ENCODE measurements around the gene GJC2. TPM values are rescaled to one million over a fixed set of nuclear protein-coding genes. Genes with fewer than 3 reads are reported as not detected.
"Not testable (repeated sequence)": the region's sequence is repeated elsewhere in the genome, so short reads cannot be mapped to it uniquely, and the experiment has no call there.

The GJC2 gene
- polyA plus RNA-seq, 1 donor from 2014 or later = not detected

GRCh38 chr1:228164561-228165371, 15.0 kb downstream of the GJC2 start:
- Mint-ChIP-seq H3K4me3 (peak overlapping the region; percentile 87 to 98 (median 92)), H3K4me1 (peaks cover 12 to 22% (median 17%) of the 10 kb centered on the region in 3 donors), H3K36me3 (peaks cover 2% of the 10 kb centered on the region), H3K27me3 (peaks cover 2% of the 10 kb centered on the region), H3K27ac (peak overlapping the region; percentile 94 to 98 (median 95)), H3K9me3 (no peaks in the 10 kb centered on the region)

DNA sequence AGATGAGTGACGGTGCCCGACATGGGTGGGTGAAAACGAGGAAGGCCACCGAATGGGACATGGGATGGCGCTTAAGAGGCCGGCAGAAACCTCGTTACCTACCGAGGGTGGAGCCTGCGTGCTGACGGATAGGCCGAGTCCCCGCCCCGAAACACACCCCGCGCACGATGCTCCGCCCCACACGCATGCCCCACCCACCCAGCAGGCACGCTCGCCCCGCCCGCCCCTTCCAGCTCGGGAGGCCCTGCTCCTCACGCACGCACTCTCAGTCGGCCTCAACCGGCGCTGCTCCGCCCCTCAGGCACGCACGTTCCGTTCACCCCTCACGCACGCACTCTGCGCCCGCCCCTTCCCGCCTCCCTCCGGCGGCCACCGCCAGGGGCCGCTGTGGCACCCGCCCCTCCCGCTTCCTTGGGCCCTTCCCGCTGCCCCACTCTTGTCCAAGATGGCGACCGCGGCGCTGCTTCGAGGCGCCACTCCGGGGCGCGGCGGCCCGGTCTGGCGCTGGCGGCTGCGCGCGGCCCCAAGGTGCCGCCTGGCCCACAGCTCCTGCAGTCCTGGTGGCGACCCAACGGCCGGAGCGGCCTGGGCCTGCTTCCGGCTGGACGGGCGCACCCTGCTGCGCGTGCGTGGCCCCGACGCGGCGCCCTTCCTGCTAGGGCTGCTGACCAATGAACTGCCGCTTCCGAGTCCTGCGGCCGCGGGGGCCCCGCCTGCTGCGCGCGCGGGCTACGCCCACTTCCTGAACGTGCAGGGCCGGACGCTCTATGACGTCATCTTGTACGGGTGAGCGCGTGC, 15.8 kb downstream of the GJC2 start, which contains the start of gene IBA57:
Gene IBA57, plus strand, starts transcription at position 433 of the 798 bp plus-strand sequence. Its CDS starts 13 bp downstream, at position 446.
- Mint-ChIP-seq H3K9me3 (no peaks in the 10 kb centered on the region), H3K4me1 (peaks cover 12 to 24% (median 17%) of the 10 kb centered on the region in 3 donors), H3K4me3 (peak within 1 kb of the TSS; percentile 87 to 98 (median 92)), H3K36me3 (peaks cover 2% of the 10 kb centered on the region), H3K27ac (peak within 1 kb of the TSS; percentile 95 to 98 (median 97)), H3K27me3 (peaks cover 2% of the 10 kb centered on the region)

DNA sequence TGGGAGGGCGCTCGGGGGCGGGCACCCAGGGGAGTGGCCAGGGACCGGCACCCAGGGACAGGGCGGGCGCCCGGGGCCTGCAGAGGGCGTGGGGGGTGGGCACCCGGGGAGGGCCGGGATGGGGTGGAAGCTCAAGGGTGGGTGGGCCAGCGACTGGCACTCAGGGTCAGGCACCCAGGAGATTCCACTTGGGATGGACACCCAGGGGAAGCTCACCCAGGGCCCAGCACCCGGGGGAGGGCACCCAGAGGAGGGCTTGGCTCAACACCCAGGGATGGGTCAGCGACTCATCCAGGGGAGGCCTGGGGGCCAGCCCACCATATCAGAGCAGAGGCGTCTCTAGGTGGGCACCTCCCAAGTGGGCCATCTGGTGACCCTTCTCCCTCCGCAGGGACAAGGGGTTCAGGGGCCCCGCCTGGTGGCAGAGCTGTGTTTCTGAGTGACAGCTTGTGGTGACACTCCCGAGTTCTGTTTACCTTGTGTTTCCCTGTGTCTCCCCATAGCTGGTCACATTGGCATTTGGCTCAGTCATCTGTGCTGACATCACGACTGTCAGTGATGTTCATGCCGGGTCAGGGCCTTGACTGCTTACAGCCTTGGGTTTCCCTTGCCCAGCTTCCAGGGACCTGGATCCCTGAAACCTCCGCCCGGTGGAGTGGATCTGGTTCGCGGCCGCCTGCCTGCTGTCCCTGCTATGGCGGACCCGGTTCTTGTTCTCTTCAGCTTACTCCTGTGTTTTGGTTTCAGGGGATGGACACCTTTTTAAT, 16.6 kb downstream of the GJC2 start:
- Mint-ChIP-seq H3K27ac (peak overlapping the region; percentile 95 to 98 (median 97)), H3K9me3 (no peaks in the 10 kb centered on the region), H3K4me3 (peak overlapping the region; percentile 84 to 96 (median 92)), H3K27me3 (no peaks in the 10 kb centered on the region), H3K36me3 (peaks cover 2% of the 10 kb centered on the region), H3K4me1 (peaks cover 12 to 24% (median 17%) of the 10 kb centered on the region in 3 donors)

DNA sequence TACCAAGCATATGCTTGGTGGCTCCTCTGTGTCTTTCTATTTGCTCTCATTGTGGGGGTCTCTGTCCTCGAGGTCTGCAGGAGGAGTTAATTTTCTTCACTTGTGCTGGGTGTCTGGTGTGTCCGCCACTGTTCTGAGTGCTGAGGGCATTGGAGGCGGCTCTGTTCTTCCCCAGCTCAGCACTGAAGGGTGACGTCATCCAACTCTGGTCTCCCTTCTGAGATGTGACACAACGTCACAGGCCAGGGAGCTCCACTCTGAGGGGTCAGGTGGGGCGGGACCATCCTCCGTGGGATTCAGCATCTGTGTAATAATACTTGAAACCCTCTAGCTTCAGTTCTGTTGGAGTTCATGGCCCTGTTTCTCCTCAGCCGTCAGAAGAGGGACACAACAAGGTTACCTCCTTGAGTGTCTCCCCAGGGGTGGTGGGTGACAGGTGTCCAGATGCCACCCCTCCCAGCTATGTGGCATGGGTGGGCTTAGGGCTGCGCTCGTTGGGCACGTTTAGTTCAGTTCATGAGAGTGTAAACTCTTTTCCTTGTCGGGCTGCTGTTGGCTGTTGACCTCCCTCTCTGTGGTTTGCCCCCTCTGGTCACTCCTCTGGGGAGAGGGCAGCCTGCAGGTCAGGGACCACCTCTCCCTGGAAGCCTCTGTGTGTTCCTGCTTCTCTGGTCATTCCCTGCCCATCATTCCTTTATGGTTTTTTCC, 19.0 kb downstream of the GJC2 start:
- H3K27ac Mint-ChIP-seq = peak overlapping the region in 1 of 3 donors; percentile 95
- H3K27me3 Mint-ChIP-seq = no peaks in the 10 kb centered on the region
- H3K36me3 Mint-ChIP-seq = peaks cover 2% of the 10 kb centered on the region
- H3K4me3 Mint-ChIP-seq = peak overlapping the region in 1 of 4 donors; percentile 49
- peaks cover 12 to 34% (median 17%) of the 10 kb centered on the region in 3 donors for H3K4me1 Mint-ChIP-seq
- no peaks in the 10 kb centered on the region for H3K9me3 Mint-ChIP-seq

- peaks cover 11 to 34% (median 17%) of the 10 kb centered on the region in 3 donors for H3K4me1 Mint-ChIP-seq
- H3K9me3 Mint-ChIP-seq = no peaks in the 10 kb centered on the region
- peak overlapping the region in 1 of 3 donors; percentile 95 for H3K27ac Mint-ChIP-seq
Observed at GRCh38 chr1:228169345-228169744, 19.6 kb downstream of the GJC2 start.

GRCh38 chr1:228170666-228171065, 20.9 kb downstream of the GJC2 start:
- Mint-ChIP-seq H3K4me3 (peak overlapping the region in 1 of 4 donors; percentile 18), H3K9me3 (no peaks in the 10 kb centered on the region), H3K4me1 (peaks cover 6 to 30% (median 13%) of the 10 kb centered on the region in 3 donors), H3K27ac (no peak overlapping the region), H3K36me3 (peaks cover 2% of the 10 kb centered on the region), H3K27me3 (no peaks in the 10 kb centered on the region)

More at GRCh38 chr1:228169345-228169744, 19.6 kb downstream of the GJC2 start:
- H3K36me3 Mint-ChIP-seq = peaks cover 2% of the 10 kb centered on the region
- H3K27me3 Mint-ChIP-seq = no peaks in the 10 kb centered on the region
- H3K4me3 Mint-ChIP-seq = peak overlapping the region in 1 of 4 donors; percentile 49

- peaks cover 6 to 30% (median 13%) of the 10 kb centered on the region in 3 donors for H3K4me1 Mint-ChIP-seq
- H3K27me3 Mint-ChIP-seq = no peaks in the 10 kb centered on the region
- H3K9me3 Mint-ChIP-seq = no peaks in the 10 kb centered on the region
- peaks cover 2% of the 10 kb centered on the region for H3K36me3 Mint-ChIP-seq
- H3K27ac Mint-ChIP-seq = no peak overlapping the region
- H3K4me3 Mint-ChIP-seq = no peak overlapping the region
Observed at GRCh38 chr1:228171221-228171891, 21.6 kb downstream of the GJC2 start.

DNA sequence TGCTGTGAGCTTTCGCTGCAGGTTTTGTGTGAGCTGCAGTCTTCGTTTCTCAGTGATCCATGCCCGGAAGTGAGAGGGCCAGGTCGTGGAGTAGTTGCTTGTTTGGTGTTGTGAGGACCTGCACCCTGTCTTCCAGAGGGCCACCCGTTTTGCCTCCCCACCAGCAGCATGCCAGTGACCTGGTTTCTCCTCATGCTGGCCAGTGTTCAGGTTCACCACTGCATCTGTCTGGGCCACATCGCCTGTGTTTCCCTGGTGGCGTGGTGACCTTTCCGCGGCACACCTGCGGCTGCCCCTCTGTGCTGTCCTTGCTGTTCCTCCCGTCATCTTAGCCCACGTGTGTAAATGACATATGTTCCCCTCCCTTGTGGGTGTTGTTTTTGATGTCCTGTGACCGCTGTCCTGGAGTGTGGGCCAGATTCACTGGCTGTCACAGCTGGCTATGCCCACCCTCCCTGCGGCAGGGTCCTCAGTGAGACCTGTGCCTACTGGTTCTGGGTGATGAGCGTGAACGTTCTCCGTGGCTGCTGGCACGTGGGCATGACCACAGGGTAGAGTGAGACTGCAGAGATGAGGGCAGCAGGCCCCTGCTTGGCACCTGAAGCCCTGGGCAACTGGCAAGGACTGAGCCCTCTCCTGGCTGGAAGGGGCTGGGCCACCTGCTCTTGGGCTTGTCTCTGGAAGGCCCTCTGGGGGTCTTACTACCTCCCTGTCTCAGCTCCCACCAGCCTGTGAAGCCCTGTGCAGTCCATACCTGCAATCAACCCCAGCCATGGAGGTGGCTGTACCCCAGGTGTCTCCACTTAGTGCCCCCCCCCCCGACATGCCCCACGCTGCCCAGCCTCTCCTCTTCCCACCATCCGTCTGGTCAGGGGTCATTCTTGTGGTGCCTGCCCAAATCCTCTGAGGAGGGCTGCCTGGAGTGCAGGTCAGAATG, 23.1 kb downstream of the GJC2 start:
- no peaks in the 10 kb centered on the region for H3K9me3 Mint-ChIP-seq
- H3K36me3 Mint-ChIP-seq = peaks cover 2% of the 10 kb centered on the region
- peak overlapping the region; percentile 25 to 89 (median 53) for H3K27ac Mint-ChIP-seq
- peaks cover 0 to 20% (median 6%) of the 10 kb centered on the region in 3 donors for H3K4me1 Mint-ChIP-seq
- no peak overlapping the region for H3K4me3 Mint-ChIP-seq
- H3K27me3 Mint-ChIP-seq = no peaks in the 10 kb centered on the region

GRCh38 chr1:228173528-228174481, 24.1 kb downstream of the GJC2 start:
- H3K4me1 Mint-ChIP-seq = peaks cover 0 to 15% (median 0%) of the 10 kb centered on the region in 3 donors
- H3K36me3 Mint-ChIP-seq, H3K9me3 Mint-ChIP-seq, H3K4me3 Mint-ChIP-seq, H3K27ac Mint-ChIP-seq, H3K27me3 Mint-ChIP-seq: not testable (repeated sequence)

- Mint-ChIP-seq H3K27ac (no peak overlapping the region), H3K4me3 (no peak overlapping the region), H3K27me3 (no peaks in the 10 kb centered on the region), H3K4me1 (peaks cover 0 to 12% (median 4%) of the 10 kb centered on the region in 3 donors), H3K36me3 (no peaks in the 10 kb centered on the region), H3K9me3 (no peaks in the 10 kb centered on the region)
Observed at GRCh38 chr1:228174482-228175315, 25.0 kb downstream of the GJC2 start.

DNA sequence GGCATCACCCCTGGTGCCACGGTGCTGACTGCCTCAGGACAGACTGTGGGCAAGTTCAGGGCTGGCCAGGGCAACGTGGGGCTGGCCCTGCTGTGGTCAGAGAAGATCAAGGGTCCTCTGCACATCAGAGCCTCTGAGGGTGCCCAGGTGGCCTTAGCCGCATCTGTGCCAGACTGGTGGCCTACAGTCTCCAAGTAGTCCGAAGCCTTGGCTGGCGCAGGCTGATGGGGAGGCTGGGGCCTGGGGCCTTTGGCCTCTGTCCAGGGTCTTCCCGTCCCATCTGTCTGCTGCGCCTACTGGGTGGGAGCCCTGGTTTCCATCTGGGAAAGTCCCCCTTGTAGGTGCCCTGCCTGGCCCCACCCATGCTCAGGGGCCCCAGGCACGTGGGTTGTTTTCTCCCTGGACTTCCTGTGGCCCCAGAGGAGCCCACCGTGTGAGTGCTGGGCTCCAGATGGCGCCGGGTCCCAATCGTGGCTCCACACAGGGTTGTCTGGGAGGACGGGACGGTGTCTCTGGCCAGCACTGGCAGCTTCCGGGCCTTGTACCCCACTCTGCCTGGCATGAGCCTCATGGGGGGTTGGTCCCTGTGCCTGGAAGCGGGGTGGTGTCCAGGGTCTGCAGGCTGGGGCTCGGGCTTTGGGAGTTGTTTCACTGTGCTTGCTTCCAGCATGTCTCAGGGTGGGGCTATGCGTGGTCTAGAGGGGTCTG, 25.7 kb downstream of the GJC2 start:
- Mint-ChIP-seq H3K4me1 (peaks cover 0 to 11% (median 5%) of the 10 kb centered on the region in 3 donors), H3K9me3 (no peaks in the 10 kb centered on the region), H3K36me3 (no peaks in the 10 kb centered on the region), H3K27ac (peak overlapping the region in 1 of 3 donors; percentile 73), H3K27me3 (no peaks in the 10 kb centered on the region), H3K4me3 (peak overlapping the region in 1 of 4 donors; percentile 23)
